Left colon (tissue), 2 donors: Measurements from ENCODE around the gene ATP2A2. TPM values are rescaled to one million over a fixed set of nuclear protein-coding genes. Genes with fewer than 3 reads are reported as not detected.
"Not testable (repeated sequence)": the region's sequence is repeated elsewhere in the genome, so short reads cannot be mapped to it uniquely, and the experiment has no call there.

Experiments used
- ATAC-seq: fragments of 200-7000 bp; cut with Tn5 transposase; one replicate; pipeline ENCODE4 v1.9.1; 2020; ENCODE audit warnings: mild to moderate bottlenecking, moderate library complexity
- DNase-seq, 2 donors: peaks; one replicate each; pipeline ENCODE4 v3.0.0-alpha.2; 2020
- intact Hi-C, 2 donors: fragments of 100-400 bp; cut with DNase I in 1 of 2; cut with micrococcal nuclease in 1 of 2; formaldehyde crosslinking; loops; one replicate each; pipeline versions ENCODE4 v1.11.2 to v1.14.0; 2022; cut with DNase I, micrococcal nuclease
- total RNA-seq, 2 donors: library from RNA; stranded (reverse); fragmentation: NEBNext Ultra II Directional; extraction: Animal tissue kit (Norgen Biotek cat#: 25700); gene quantifications; one replicate each; pipeline ENCODE4 v1.2.1, GENCODE V29; 2021
- donor health status: DM: no; HTN: no; CAD: no.
- donor health status: DM: yes; HTN: yes; CAD: no.

The ATP2A2 gene
- total RNA-seq, 2 donors from 2014 or later = 248 to 279 TPM

GRCh38 chr12:110378131-110378790 lies 97.2 kb downstream of the ATP2A2 start:
- ATAC-seq, DNase-seq, intact Hi-C loops: not testable (repeated sequence)

GRCh38 chr12:110379197-110379596 lies 98.2 kb downstream of the ATP2A2 start:
- no peak for ATAC-seq
- intact Hi-C loops = no loop called here
- DNase-seq = no peak

- intact Hi-C loops = no loop called here
- DNase-seq (no peak), ATAC-seq (no peak)
These were observed 98.6 kb downstream of the ATP2A2 start for GRCh38 chr12:110379631-110380030.

- ATAC-seq = no peak
- no peak for DNase-seq
These were observed 101.6 kb downstream of the ATP2A2 start for GRCh38 chr12:110382683-110383082.

More at GRCh38 chr12:110382683-110383082, 101.6 kb downstream of the ATP2A2 start:
- intact Hi-C loops = no loop called here

Other genes with a start within 250 kb of the ATP2A2 start
- 1 to 10 TPM; 5.5 to 7.8 TPM for gene C12orf76, start 232.7 kb upstream of the ATP2A2 start, total RNA-seq
- 1 to 10 TPM; 4.8 to 5.1 TPM for gene IFT81, start 156.9 kb upstream of the ATP2A2 start, total RNA-seq
- gene ANAPC7, start 122.5 kb downstream of the ATP2A2 start, total RNA-seq = 10 to 100 TPM; 27.3 to 31.1 TPM
- 100 to 1,000 TPM; 276 to 284 TPM for gene ARPC3, start 169.1 kb downstream of the ATP2A2 start, total RNA-seq
- gene GPN3, start 187.0 kb downstream of the ATP2A2 start, total RNA-seq = 10 to 100 TPM in 1 of 2 donors, 1 to 10 TPM in 1; 8.1 to 10.2 TPM
- gene FAM216A, start 187.6 kb downstream of the ATP2A2 start, total RNA-seq = 1 to 10 TPM; 1.5 to 1.6 TPM
- 100 to 1,000 TPM in 1 of 2 donors, 10 to 100 TPM in 1; 99.0 to 114 TPM for gene VPS29, start 220.9 kb downstream of the ATP2A2 start, total RNA-seq
- gene RAD9B, start 221.1 kb downstream of the ATP2A2 start, total RNA-seq = under 1 TPM; 0.25 to 0.37 TPM